Testis (tissue), 2 donors: ENCODE measurements around the gene SCGB1D1.

ENCODE experiments used
- POLR2A ChIP-seq: fragments of 450-650 bp; IDR thresholded peaks from one replicate; pipeline ENCODE4 v1.6.1; 2017; ENCODE audit warnings: antibody characterized with exemption, mild to moderate bottlenecking, moderate library complexity
- TF ChIP-seq, protein P1 (sequence below), 3 experiments: fragments of 450-650 bp in 2 of 3; fragments of 200-600 bp in 1 of 3; sonication (generic) in 1 of 3; IDR thresholded peaks; one replicate each; pipeline ENCODE4 v1.5.1; 2016 to 2019; ENCODE audit warnings: antibody characterized with exemption in 3 of 3, mild to moderate bottlenecking in 2 of 3, moderate library complexity in 1 of 3

DNA sequence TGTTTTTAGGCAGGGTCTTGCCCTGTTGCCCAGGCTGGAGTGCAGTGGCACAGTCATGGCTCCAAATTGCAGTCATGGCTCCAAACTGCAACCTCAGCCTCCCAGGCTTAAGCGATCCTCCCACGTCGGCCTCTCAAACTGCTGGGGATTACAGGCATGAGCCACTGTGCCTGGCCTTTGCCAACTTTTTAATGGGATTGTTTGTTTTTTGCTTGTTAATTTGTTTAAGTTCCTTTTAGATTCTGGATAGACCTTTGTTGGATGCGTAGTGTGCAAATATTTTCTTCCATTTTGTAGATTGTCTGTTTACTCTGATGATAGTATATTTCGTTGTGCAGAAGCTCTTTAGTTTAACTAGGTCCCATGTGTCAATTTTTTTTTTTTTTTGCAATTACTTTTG is 10.0 kb upstream of the SCGB1D1 start:
- TF ChIP-seq, protein P1, sequence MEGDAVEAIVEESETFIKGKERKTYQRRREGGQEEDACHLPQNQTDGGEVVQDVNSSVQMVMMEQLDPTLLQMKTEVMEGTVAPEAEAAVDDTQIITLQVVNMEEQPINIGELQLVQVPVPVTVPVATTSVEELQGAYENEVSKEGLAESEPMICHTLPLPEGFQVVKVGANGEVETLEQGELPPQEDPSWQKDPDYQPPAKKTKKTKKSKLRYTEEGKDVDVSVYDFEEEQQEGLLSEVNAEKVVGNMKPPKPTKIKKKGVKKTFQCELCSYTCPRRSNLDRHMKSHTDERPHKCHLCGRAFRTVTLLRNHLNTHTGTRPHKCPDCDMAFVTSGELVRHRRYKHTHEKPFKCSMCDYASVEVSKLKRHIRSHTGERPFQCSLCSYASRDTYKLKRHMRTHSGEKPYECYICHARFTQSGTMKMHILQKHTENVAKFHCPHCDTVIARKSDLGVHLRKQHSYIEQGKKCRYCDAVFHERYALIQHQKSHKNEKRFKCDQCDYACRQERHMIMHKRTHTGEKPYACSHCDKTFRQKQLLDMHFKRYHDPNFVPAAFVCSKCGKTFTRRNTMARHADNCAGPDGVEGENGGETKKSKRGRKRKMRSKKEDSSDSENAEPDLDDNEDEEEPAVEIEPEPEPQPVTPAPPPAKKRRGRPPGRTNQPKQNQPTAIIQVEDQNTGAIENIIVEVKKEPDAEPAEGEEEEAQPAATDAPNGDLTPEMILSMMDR (IDR thresholded peaks at IDR 0.05), result no peak
- TF ChIP-seq POLR2A, result no peak
